Smooth muscle cell (in vitro differentiated cells): ENCODE data around the gene NFIA. TPM values are rescaled to one million over a fixed set of nuclear protein-coding genes. Genes with fewer than 3 reads are reported as not detected.

Experiments used
- DNase-seq: peaks from one replicate; lab custom pipeline; 2025; ENCODE audit not compliant: unreplicated experiment; lab: John Stamatoyannopoulos, UW
- H2AFZ ChIP-seq: fragments of 200-600 bp; sonication (generic); 2 replicates; pipeline ENCODE4 v1.6.0; 2016; ENCODE audit warnings: antibody characterized with exemption, low read depth, mild to moderate bottlenecking
- H3F3A ChIP-seq: fragments of 200-600 bp; sonication (generic); 2 replicates; pipeline ENCODE4 v1.6.0; 2017; ENCODE audit warnings: antibody characterized with exemption, low read depth
- H3K27ac ChIP-seq: fragments of 200-600 bp; sonication (generic); 2 replicates; pipeline ENCODE4 v1.5.1; 2016; ENCODE audit warnings: low read depth, mild to moderate bottlenecking
- H3K27me3 ChIP-seq: fragments of 200-600 bp; sonication (generic); 2 replicates; pipeline ENCODE4 v1.6.1; 2016; ENCODE audit warnings: low read depth, mild to moderate bottlenecking
- H3K36me3 ChIP-seq: fragments of 200-600 bp; sonication (generic); 2 replicates; pipeline ENCODE4 v1.5.1; 2016; ENCODE audit warnings: low read depth
- H3K4me1 ChIP-seq: fragments of 200-600 bp; sonication (generic); 2 replicates; pipeline ENCODE4 v1.5.1; 2016; ENCODE audit warnings: low read depth
- H3K4me2 ChIP-seq: fragments of 200-600 bp; sonication (generic); 2 replicates; pipeline ENCODE4 v1.6.0; 2016; ENCODE audit warnings: mild to moderate bottlenecking
- H3K4me3 ChIP-seq: fragments of 200-600 bp; sonication (generic); 2 replicates; pipeline ENCODE4 v1.5.1; 2016; ENCODE audit warnings: mild to moderate bottlenecking
- H3K79me2 ChIP-seq: fragments of 200-600 bp; sonication (generic); 2 replicates; pipeline ENCODE4 v1.6.0; 2016; ENCODE audit warnings: low read depth, mild to moderate bottlenecking
- H3K9ac ChIP-seq: fragments of 200-600 bp; sonication (generic); 2 replicates; pipeline ENCODE4 v1.6.0; 2016; ENCODE audit warnings: low read depth
- H3K9me3 ChIP-seq: fragments of 200-600 bp; sonication (generic); replicated peaks from 2 replicates; pipeline ENCODE4 v1.5.1; 2016; ENCODE audit warnings: low read depth
- H4K20me1 ChIP-seq: fragments of 200-600 bp; sonication (generic); 2 replicates; pipeline ENCODE4 v1.6.0; 2016; ENCODE audit warnings: low read depth
- CTCF ChIP-seq: fragments of 200-600 bp; sonication (generic); IDR thresholded peaks from 2 replicates; pipeline ENCODE4 v1.5.1; 2017; ENCODE audit warnings: borderline replicate concordance, mild to moderate bottlenecking, antibody characterized with exemption; ENCODE audit not compliant: insufficient read depth, poor library complexity, severe bottlenecking
- WGBS: methylation state at CpG from one replicate; pipeline ENCODE4 v1.1.7; 2016; ENCODE audit warnings: low lambda C conversion rate; 5-methylcytosine and 5-hydroxymethylcytosine counted together
- polyA plus RNA-seq: library from polyadenylated mRNA; unstranded; fragments of >200 nt; fragmentation: Nextera tagmentation; extraction: Ambion mirVana; gene quantifications from 2 replicates; pipeline ENCODE4 v1.2.1, GENCODE V29; 2016
- total RNA-seq: library from RNA; depleted of rRNA; stranded (reverse); fragments of >200 nt; gene quantifications from 2 replicates; pipeline ENCODE4 v1.2.3, GENCODE V29; 2014

NFIA gene
- total and polyA plus RNA-seq, 2 experiments from 2014 or later: 5.0 to 6.2 TPM

DNA sequence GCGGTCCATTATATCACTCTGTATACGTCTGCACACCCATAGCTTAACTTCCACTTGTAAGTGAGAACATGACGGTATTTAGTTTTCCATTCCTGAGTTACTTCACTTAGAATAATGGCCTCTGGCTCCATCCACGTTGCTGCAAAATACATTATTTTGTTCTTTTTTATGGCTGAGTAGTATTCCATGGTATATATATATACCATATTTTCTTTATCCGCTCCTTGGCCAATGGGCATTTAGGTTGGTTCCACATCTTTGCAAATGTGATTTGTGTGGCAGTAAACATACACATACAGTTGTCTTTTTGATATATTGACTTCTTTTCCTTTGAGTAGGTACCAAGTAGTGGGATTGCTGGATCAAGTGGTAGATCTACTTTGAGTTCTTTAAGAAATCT, 245.1 kb downstream of the NFIA start:
- Histone ChIP-seq H3K4me3 (no peak overlapping the region), H3K9me3 (no peaks in the 10 kb centered on the region), H3K4me2 (no peak overlapping the region), H3K79me2 (no peaks in the 10 kb centered on the region), H4K20me1 (no peaks in the 10 kb centered on the region), H3K9ac (no peak overlapping the region), H3K4me1 (no peaks in the 10 kb centered on the region), H3F3A (no peaks in the 10 kb centered on the region), H3K27ac (no peak overlapping the region), H2AFZ (no peak overlapping the region), H3K27me3 (no peaks in the 10 kb centered on the region), H3K36me3 (no peaks in the 10 kb centered on the region)
- 89% methylated on average over 5 of the region's 5 CpGs for WGBS
- no peak for TF ChIP-seq CTCF
- DNase-seq: no peak

GRCh38 chr1:61329556-61329955, 247.2 kb downstream of the NFIA start:
- no peak for DNase-seq
- Histone ChIP-seq H3K4me3 (no peak overlapping the region), H3K4me2 (no peak overlapping the region), H3K36me3 (no peaks in the 10 kb centered on the region), H4K20me1 (no peaks in the 10 kb centered on the region), H2AFZ (no peak overlapping the region), H3K4me1 (no peaks in the 10 kb centered on the region), H3K9me3 (no peaks in the 10 kb centered on the region), H3K27me3 (no peaks in the 10 kb centered on the region), H3K27ac (no peak overlapping the region), H3K9ac (no peak overlapping the region), H3K79me2 (no peaks in the 10 kb centered on the region), H3F3A (no peaks in the 10 kb centered on the region)
- 98% methylated on average over 4 of the region's 4 CpGs for WGBS
- TF ChIP-seq CTCF: no peak

DNA sequence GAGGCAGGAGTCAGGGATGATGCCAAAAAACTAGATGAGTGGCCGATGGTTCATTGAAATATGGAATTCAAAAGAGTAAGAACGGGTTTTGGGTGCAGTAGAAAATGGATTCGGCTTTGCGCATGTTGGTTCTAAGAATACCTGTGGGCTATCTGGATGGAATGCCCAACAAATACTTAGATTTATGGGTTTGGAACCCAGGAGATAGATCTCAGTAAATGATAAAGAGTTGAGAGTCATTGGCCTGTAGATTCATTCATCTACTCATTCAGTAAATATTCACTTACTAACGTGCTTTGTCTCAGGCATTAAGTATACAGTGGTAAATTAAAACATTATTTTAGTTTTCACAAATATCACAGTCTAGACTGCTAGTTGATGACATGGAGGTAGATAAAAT, 247.7 kb downstream of the NFIA start:
- H4K20me1 ChIP-seq: no peaks in the 10 kb centered on the region
- TF ChIP-seq CTCF: no peak
- H3F3A ChIP-seq: no peaks in the 10 kb centered on the region
- 94% methylated on average over 5 of the region's 5 CpGs for WGBS
- no peak for DNase-seq
- no peaks in the 10 kb centered on the region for H3K27me3 ChIP-seq
- H3K4me3 ChIP-seq: no peak overlapping the region
- H2AFZ ChIP-seq: no peak overlapping the region
- H3K27ac ChIP-seq: no peak overlapping the region
- H3K9me3 ChIP-seq: no peaks in the 10 kb centered on the region
- no peak overlapping the region for H3K9ac ChIP-seq
- H3K36me3 ChIP-seq: no peaks in the 10 kb centered on the region
- H3K79me2 ChIP-seq: no peaks in the 10 kb centered on the region
- no peaks in the 10 kb centered on the region for H3K4me1 ChIP-seq
- H3K4me2 ChIP-seq: no peak overlapping the region

- Histone ChIP-seq H3F3A (no peaks in the 10 kb centered on the region), H3K79me2 (no peaks in the 10 kb centered on the region), H3K27me3 (no peaks in the 10 kb centered on the region), H2AFZ (no peak overlapping the region), H4K20me1 (no peaks in the 10 kb centered on the region), H3K4me2 (no peak overlapping the region), H3K27ac (no peak overlapping the region), H3K36me3 (no peaks in the 10 kb centered on the region), H3K9me3 (no peaks in the 10 kb centered on the region), H3K9ac (no peak overlapping the region), H3K4me1 (no peaks in the 10 kb centered on the region), H3K4me3 (no peak overlapping the region)
- no peak for DNase-seq
- WGBS: 92% methylated on average over 2 of the region's 2 CpGs
- no peak for TF ChIP-seq CTCF
Measured at GRCh38 chr1:61330571-61330970, 248.2 kb downstream of the NFIA start.
